Liver (tissue), 9 donors: ENCODE data around the gene ATG4B. TPM values are rescaled to one million over a fixed set of nuclear protein-coding genes. Genes with fewer than 3 reads are reported as not detected.

ENCODE experiments used
- DNase-seq: peaks from one replicate; pipeline ENCODE4 v3.0.0-alpha.2; 2017; ENCODE audit warnings: low spot score
- H3K27ac ChIP-seq, 2 donors: one replicate each; pipeline ENCODE4 v1.7.0; 2013; ENCODE audit warnings: inconsistent platforms in 2 of 2, low read length in 2 of 2, control low read depth in 1 of 2, low read depth in 1 of 2, mild to moderate bottlenecking in 1 of 2
- H3K27me3 ChIP-seq, 4 donors: one replicate each; pipeline versions ENCODE4 v1.6.1 to v1.7.0; 2013; ENCODE audit warnings: low read length in 3 of 4, inconsistent platforms in 1 of 4, mild to moderate bottlenecking in 1 of 4, moderate library complexity in 1 of 4; ENCODE audit not compliant: control insufficient read depth in 4 of 4, insufficient read depth in 4 of 4
- H3K36me3 ChIP-seq, 4 donors: one replicate each; pipeline versions ENCODE4 v1.6.1 to v1.7.0; 2013; ENCODE audit warnings: low read length in 3 of 4, mild to moderate bottlenecking in 3 of 4, low read depth in 1 of 4, moderate library complexity in 1 of 4; ENCODE audit not compliant: control insufficient read depth in 4 of 4, insufficient read depth in 3 of 4
- H3K4me1 ChIP-seq, 4 donors: one replicate each; pipeline versions ENCODE4 v1.6.1 to v1.7.0; 2013; ENCODE audit warnings: low read length in 3 of 4, mild to moderate bottlenecking in 3 of 4, moderate library complexity in 1 of 4; ENCODE audit not compliant: control insufficient read depth in 4 of 4, insufficient read depth in 4 of 4
- H3K4me3 ChIP-seq, 3 donors: one replicate each; pipeline versions ENCODE4 v1.6.1 to v1.7.0; 2013; ENCODE audit warnings: low read length in 3 of 3, control low read depth in 1 of 3, low read depth in 1 of 3, mild to moderate bottlenecking in 1 of 3
- H3K9ac ChIP-seq, 2 donors: one replicate each; pipeline ENCODE4 v1.7.0; 2013; ENCODE audit warnings: low read length in 2 of 2, mild to moderate bottlenecking in 2 of 2, moderate library complexity in 2 of 2, control low read depth in 1 of 2, low read depth in 1 of 2
- H3K9me3 ChIP-seq, 4 donors: one replicate each; pipeline versions ENCODE4 v1.6.1 to v1.7.0; 2013; ENCODE audit warnings: low read length in 3 of 4; ENCODE audit not compliant: control insufficient read depth in 4 of 4
- EGR1 ChIP-seq, 2 donors: IDR thresholded peaks; 2 replicates each; pipeline ENCODE4 v1.6.1; 2016 to 2018; ENCODE audit warnings: antibody characterized with exemption in 2 of 2, low read depth in 2 of 2
- FOXA1 ChIP-seq: IDR thresholded peaks from 2 replicates; pipeline ENCODE4 v1.6.1; 2016; ENCODE audit warnings: antibody characterized with exemption
- FOXA2 ChIP-seq: IDR thresholded peaks from 2 replicates; pipeline ENCODE4 v1.6.1; 2016; ENCODE audit warnings: antibody characterized with exemption
- GABPA ChIP-seq, 2 donors: IDR thresholded peaks in 1 of 2; conservative IDR thresholded peaks in 1 of 2; 2 replicates each; pipeline ENCODE4 v1.6.1; 2016; ENCODE audit warnings: antibody characterized with exemption in 2 of 2, mild to moderate bottlenecking in 1 of 2, moderate library complexity in 1 of 2
- HNF4A ChIP-seq, 2 donors: conservative IDR thresholded peaks; 2 replicates each; pipeline ENCODE4 v1.6.1; 2016; ENCODE audit warnings: antibody characterized with exemption in 2 of 2, mild to moderate bottlenecking in 2 of 2
- HNF4G ChIP-seq: IDR thresholded peaks from 2 replicates; pipeline ENCODE4 v1.6.1; 2016; ENCODE audit warnings: antibody characterized with exemption
- JUND ChIP-seq, 2 donors: IDR thresholded peaks; 2 replicates each; pipeline ENCODE4 v1.6.1; 2016; ENCODE audit warnings: antibody characterized with exemption in 2 of 2
- NR2F2 ChIP-seq: IDR thresholded peaks from 2 replicates; pipeline ENCODE4 v1.6.1; 2016; ENCODE audit warnings: antibody characterized with exemption
- RAD21 ChIP-seq, 2 donors: IDR thresholded peaks; 2 replicates each; pipeline ENCODE4 v1.6.1; 2016; ENCODE audit warnings: antibody characterized with exemption in 2 of 2, mild to moderate bottlenecking in 2 of 2
- RXRA ChIP-seq, 2 donors: IDR thresholded peaks; 2 replicates each; pipeline ENCODE4 v1.6.1; 2017 to 2018; ENCODE audit warnings: antibody characterized with exemption in 2 of 2, mild to moderate bottlenecking in 1 of 2
- SP1 ChIP-seq: IDR thresholded peaks from 2 replicates; pipeline ENCODE4 v1.6.1; 2018; ENCODE audit warnings: antibody characterized with exemption, mild to moderate bottlenecking
- TAF1 ChIP-seq: conservative IDR thresholded peaks from 2 replicates; pipeline ENCODE4 v1.6.1; 2016; ENCODE audit warnings: antibody characterized with exemption, mild to moderate bottlenecking
- YY1 ChIP-seq: IDR thresholded peaks from 2 replicates; pipeline ENCODE4 v1.6.1; 2016; ENCODE audit warnings: antibody characterized with exemption, mild to moderate bottlenecking
- WGBS: extraction: QIAGEN DNeasy Blood & Tissue Kit; methylation state at CpG from one replicate; pipeline ENCODE4 v1.1.7; 2013; 5-methylcytosine and 5-hydroxymethylcytosine counted together
- polyA plus RNA-seq, 2 donors: library from polyadenylated mRNA; stranded (reverse) in 1 of 2; unstranded in 1 of 2; fragments of 200-250 nt in 1 of 2; fragments of >200 nt in 1 of 2; fragmentation: Nextera tagmentation in 1 of 2; extraction: Ambion mirVana in 1 of 2; gene quantifications; one replicate each; pipeline versions ENCODE4 v1.2.1 to v1.2.3, GENCODE V29; 2013 to 2015
- total RNA-seq, 2 donors: library from RNA; depleted of rRNA; stranded (reverse); fragments of >200 nt; gene quantifications; one replicate each; pipeline ENCODE4 v1.2.3, GENCODE V29; 2014
- TF ChIP-seq, protein P1 (sequence below): IDR thresholded peaks from 2 replicates; pipeline ENCODE4 v1.6.1; 2016; ENCODE audit warnings: antibody characterized with exemption
- TF ChIP-seq, protein P2 (sequence below): IDR thresholded peaks from 2 replicates; pipeline ENCODE4 v1.6.1; 2016; ENCODE audit warnings: antibody characterized with exemption
- TF ChIP-seq, protein P3 (sequence below): IDR thresholded peaks from 2 replicates; pipeline ENCODE4 v1.6.1; 2016; ENCODE audit warnings: antibody characterized with exemption, mild to moderate bottlenecking
- TF ChIP-seq, protein P4 (sequence below): fragments of 150-350 bp; IDR thresholded peaks from 2 replicates; pipeline ENCODE4 v1.5.1; 2017; ENCODE audit warnings: improper control_type of control experiment, low read depth, low read length; ENCODE audit not compliant: missing input control
- TF ChIP-seq, protein P5 (sequence below): IDR thresholded peaks from 2 replicates; pipeline ENCODE4 v1.6.1; 2016; ENCODE audit warnings: antibody characterized with exemption
- donor health status: healthy.
- donor health status: healthy.
- donor health status: healthy.
- donor health status: healthy.
- donor health status: healthy.

ATG4B gene
- total and polyA plus RNA-seq, 4 donors: 31.0 to 50.3 (median 37.7) TPM

DNA sequence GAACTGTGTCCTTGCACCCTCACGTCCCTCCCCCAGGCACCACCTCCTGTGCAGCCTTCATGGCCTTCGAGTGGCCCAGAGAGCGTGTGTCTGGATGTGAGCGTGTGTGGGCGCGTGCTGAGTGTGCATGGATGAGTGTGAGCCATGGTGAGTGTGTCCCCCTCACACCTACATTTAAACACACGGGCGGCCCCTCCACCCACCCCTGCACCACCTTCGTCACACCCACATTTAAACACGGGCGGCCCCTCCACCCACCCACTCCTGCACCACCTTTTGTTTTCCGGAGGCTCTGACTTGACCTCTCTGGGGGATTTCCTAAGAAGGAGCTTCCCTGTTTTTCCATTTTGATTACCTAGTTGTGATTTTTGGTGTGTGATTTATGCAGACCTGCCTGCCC is 31.3 kb downstream of the ATG4B start:
- no peaks in the 10 kb centered on the region for H3K27me3 ChIP-seq
- TF ChIP-seq YY1: no peak
- TF ChIP-seq, protein P1, sequence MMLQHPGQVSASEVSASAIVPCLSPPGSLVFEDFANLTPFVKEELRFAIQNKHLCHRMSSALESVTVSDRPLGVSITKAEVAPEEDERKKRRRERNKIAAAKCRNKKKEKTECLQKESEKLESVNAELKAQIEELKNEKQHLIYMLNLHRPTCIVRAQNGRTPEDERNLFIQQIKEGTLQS: no peak
- no peak for TF ChIP-seq RAD21 (IDR thresholded peaks at IDR 0.05)
- TF ChIP-seq, protein P2, sequence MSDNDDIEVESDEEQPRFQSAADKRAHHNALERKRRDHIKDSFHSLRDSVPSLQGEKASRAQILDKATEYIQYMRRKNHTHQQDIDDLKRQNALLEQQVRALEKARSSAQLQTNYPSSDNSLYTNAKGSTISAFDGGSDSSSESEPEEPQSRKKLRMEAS: no peak
- TF ChIP-seq JUND (IDR thresholded peaks at IDR 0.05): no peak
- TF ChIP-seq SP1: no peak
- TF ChIP-seq EGR1 (IDR thresholded peaks at IDR 0.05; ENCODE audit: low read depth in 2 of 2): no peak
- no peak for TF ChIP-seq FOXA1
- no peak for TF ChIP-seq FOXA2
- no peak for TF ChIP-seq HNF4G
- TF ChIP-seq TAF1: no peak
- no peak for TF ChIP-seq RXRA (IDR thresholded peaks at IDR 0.05)
- TF ChIP-seq, protein P3, sequence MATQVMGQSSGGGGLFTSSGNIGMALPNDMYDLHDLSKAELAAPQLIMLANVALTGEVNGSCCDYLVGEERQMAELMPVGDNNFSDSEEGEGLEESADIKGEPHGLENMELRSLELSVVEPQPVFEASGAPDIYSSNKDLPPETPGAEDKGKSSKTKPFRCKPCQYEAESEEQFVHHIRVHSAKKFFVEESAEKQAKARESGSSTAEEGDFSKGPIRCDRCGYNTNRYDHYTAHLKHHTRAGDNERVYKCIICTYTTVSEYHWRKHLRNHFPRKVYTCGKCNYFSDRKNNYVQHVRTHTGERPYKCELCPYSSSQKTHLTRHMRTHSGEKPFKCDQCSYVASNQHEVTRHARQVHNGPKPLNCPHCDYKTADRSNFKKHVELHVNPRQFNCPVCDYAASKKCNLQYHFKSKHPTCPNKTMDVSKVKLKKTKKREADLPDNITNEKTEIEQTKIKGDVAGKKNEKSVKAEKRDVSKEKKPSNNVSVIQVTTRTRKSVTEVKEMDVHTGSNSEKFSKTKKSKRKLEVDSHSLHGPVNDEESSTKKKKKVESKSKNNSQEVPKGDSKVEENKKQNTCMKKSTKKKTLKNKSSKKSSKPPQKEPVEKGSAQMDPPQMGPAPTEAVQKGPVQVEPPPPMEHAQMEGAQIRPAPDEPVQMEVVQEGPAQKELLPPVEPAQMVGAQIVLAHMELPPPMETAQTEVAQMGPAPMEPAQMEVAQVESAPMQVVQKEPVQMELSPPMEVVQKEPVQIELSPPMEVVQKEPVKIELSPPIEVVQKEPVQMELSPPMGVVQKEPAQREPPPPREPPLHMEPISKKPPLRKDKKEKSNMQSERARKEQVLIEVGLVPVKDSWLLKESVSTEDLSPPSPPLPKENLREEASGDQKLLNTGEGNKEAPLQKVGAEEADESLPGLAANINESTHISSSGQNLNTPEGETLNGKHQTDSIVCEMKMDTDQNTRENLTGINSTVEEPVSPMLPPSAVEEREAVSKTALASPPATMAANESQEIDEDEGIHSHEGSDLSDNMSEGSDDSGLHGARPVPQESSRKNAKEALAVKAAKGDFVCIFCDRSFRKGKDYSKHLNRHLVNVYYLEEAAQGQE: no peak
- TF ChIP-seq HNF4A (conservative IDR thresholded peaks at IDR 0.05): no peak
- TF ChIP-seq GABPA (IDR thresholded peaks at IDR 0.05 in 1 of 2, conservative IDR thresholded peaks at IDR 0.05 in 1 of 2): no peak
- TF ChIP-seq, protein P4, sequence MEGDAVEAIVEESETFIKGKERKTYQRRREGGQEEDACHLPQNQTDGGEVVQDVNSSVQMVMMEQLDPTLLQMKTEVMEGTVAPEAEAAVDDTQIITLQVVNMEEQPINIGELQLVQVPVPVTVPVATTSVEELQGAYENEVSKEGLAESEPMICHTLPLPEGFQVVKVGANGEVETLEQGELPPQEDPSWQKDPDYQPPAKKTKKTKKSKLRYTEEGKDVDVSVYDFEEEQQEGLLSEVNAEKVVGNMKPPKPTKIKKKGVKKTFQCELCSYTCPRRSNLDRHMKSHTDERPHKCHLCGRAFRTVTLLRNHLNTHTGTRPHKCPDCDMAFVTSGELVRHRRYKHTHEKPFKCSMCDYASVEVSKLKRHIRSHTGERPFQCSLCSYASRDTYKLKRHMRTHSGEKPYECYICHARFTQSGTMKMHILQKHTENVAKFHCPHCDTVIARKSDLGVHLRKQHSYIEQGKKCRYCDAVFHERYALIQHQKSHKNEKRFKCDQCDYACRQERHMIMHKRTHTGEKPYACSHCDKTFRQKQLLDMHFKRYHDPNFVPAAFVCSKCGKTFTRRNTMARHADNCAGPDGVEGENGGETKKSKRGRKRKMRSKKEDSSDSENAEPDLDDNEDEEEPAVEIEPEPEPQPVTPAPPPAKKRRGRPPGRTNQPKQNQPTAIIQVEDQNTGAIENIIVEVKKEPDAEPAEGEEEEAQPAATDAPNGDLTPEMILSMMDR: no peak
- no peak overlapping the region for H3K4me3 ChIP-seq
- 91% methylated on average over 12 of the region's 12 CpGs for WGBS
- no peak overlapping the region for H3K9ac ChIP-seq
- DNase-seq: no peak
- peaks cover 0 to 15% (median 0%) of the 10 kb centered on the region in 4 donors for H3K4me1 ChIP-seq
- peaks cover 4 to 47% (median 14%) of the 10 kb centered on the region in 4 donors for H3K36me3 ChIP-seq
- H3K9me3 ChIP-seq: no peaks in the 10 kb centered on the region
- H3K27ac ChIP-seq: no peak overlapping the region

DNA sequence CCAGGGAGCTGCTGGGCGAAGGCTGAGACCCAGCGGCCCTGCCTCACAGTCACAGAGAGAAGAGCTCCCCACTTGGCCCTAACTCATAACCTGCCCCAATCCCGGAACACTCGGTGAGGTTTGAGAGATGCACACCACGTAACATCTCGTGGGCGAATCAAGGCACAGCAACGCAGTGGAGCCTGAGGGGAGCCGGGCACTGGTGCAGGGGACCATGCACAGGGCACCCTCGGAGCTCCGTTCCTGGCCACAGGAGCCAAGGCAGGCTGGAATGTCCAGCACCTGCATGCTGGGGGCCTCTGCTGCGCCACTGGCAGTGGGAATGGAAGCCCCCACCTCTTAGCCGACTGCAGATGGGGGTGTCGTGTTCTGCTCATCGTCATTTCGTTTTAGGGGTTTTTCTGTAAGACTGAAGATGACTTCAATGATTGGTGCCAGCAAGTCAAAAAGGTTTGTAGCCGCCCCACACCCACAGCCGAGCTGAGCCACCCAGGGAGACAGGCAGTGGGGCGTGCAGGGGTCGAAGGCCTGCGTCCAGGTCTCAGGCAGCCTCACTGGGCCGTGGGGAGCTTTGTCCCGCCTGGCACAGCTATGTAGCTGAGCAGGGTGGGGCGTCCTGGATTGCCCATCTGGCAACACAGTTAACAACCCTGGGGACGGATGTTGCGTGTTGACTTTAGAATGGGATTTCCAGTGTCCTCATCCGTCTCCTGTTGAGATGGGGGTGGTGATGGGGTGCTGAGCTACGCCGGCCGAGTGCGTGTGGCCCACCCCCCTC is 33.0 kb downstream of the ATG4B start:
- H3K9ac ChIP-seq: no peak overlapping the region
- peaks cover 4 to 47% (median 14%) of the 10 kb centered on the region in 4 donors for H3K36me3 ChIP-seq

More for the DNA sequence above, 33.0 kb downstream of the ATG4B start:
- DNase-seq: no peak
- Histone ChIP-seq H3K27me3 (no peaks in the 10 kb centered on the region), H3K4me1 (peaks cover 0 to 14% (median 0%) of the 10 kb centered on the region in 4 donors), H3K27ac (no peak overlapping the region), H3K4me3 (no peak overlapping the region), H3K9me3 (no peaks in the 10 kb centered on the region)
- WGBS: 89% methylated on average over 31 of the region's 31 CpGs
- TF ChIP-seq JUND (IDR thresholded peaks at IDR 0.05): no peak
- TF ChIP-seq, protein P5, sequence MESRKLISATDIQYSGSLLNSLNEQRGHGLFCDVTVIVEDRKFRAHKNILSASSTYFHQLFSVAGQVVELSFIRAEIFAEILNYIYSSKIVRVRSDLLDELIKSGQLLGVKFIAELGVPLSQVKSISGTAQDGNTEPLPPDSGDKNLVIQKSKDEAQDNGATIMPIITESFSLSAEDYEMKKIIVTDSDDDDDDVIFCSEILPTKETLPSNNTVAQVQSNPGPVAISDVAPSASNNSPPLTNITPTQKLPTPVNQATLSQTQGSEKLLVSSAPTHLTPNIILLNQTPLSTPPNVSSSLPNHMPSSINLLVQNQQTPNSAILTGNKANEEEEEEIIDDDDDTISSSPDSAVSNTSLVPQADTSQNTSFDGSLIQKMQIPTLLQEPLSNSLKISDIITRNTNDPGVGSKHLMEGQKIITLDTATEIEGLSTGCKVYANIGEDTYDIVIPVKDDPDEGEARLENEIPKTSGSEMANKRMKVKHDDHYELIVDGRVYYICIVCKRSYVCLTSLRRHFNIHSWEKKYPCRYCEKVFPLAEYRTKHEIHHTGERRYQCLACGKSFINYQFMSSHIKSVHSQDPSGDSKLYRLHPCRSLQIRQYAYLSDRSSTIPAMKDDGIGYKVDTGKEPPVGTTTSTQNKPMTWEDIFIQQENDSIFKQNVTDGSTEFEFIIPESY: no peak
- no peak for TF ChIP-seq FOXA2
- no peak for TF ChIP-seq SP1
- no peak for TF ChIP-seq HNF4A (conservative IDR thresholded peaks at IDR 0.05)
- no peak for TF ChIP-seq RAD21 (IDR thresholded peaks at IDR 0.05)
- TF ChIP-seq GABPA (IDR thresholded peaks at IDR 0.05 in 1 of 2, conservative IDR thresholded peaks at IDR 0.05 in 1 of 2): no peak
- no peak for TF ChIP-seq NR2F2
- TF ChIP-seq, protein P3: no peak
- TF ChIP-seq FOXA1: no peak
- TF ChIP-seq HNF4G: no peak
- TF ChIP-seq YY1: no peak
- TF ChIP-seq, protein P2: no peak
- no peak for TF ChIP-seq TAF1
- TF ChIP-seq, protein P1: no peak
